Lower leg skin (tissue), 4 donors: ENCODE data around the gene NOTCH1. TPM values are rescaled to one million over a fixed set of nuclear protein-coding genes. Genes with fewer than 3 reads are reported as not detected.

Experiments used
- DNase-seq, 2 donors: peaks; one replicate each; pipeline ENCODE4 v3.0.0-alpha.2; 2019; ENCODE audit warnings: low spot score in 2 of 2
- H3K4me3 ChIP-seq: fragments of 200-600 bp; sonication (generic); 2 replicates; pipeline ENCODE4 v1.5.1; 2017; ENCODE audit warnings: mild to moderate bottlenecking, low read depth; ENCODE audit not compliant: poor library complexity, severe bottlenecking
- POLR2A ChIP-seq, 2 donors: fragments of 450-650 bp; IDR thresholded peaks; one replicate each; pipeline ENCODE4 v1.6.1; 2016 to 2017; ENCODE audit warnings: antibody characterized with exemption in 2 of 2, mild to moderate bottlenecking in 1 of 2, moderate library complexity in 1 of 2
- WGBS, 2 donors: methylation state at CpG; one replicate each; pipeline ENCODE4 v1.1.5; 2018; 5-methylcytosine and 5-hydroxymethylcytosine counted together
- intact Hi-C: fragments of 100-400 bp; cut with DNase I; formaldehyde crosslinking; loops from one replicate; pipeline ENCODE4 v1.15.0; 2023; ENCODE audit warnings: low total_unique reads
- total RNA-seq, 4 donors: library from RNA; depleted of rRNA; stranded (reverse); fragments of >200 nt; gene quantifications; one replicate each; pipeline ENCODE4 v1.1.0, GENCODE V29; 2016
- TF ChIP-seq, protein P1 (sequence below), 3 donors: fragments of 450-650 bp; IDR thresholded peaks; one replicate each; pipeline ENCODE4 v1.5.1; 2016; ENCODE audit warnings: antibody characterized with exemption in 3 of 3, mild to moderate bottlenecking in 3 of 3, moderate library complexity in 2 of 3

Gene NOTCH1
- total RNA-seq, 4 donors from 2014 or later: 79.7 to 95.3 (median 82.8) TPM

DNA sequence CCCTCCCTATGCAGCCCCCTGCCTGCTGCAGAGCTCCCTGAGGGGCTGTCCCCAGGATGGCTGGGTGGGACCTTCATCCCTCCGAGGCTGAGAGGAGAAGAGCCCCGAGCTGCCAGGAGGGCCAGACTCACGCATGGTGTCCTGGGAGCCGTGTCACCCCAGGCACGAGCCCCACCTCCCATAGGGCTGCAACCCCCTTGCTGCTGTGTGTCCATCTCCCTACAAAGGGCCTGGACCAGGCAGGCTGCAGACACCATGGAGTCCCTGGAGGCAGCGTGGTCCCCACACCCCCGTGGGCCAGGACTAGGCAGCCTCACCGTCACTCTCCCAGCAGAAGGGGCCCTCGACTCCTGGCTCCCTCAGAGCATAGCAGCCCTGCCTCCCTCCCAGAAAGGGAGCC is 51.8 kb downstream of the NOTCH1 start:
- WGBS, 2 donors: 68 to 70% methylated on average over 4 to 9 of the region's 9 CpGs
- H3K4me3 ChIP-seq: no peak overlapping the region

GRCh38 chr9:136493567-136493971 is 52.3 kb downstream of the NOTCH1 start:
- no peak for DNase-seq
- H3K4me3 ChIP-seq: no peak overlapping the region
- 85 to 88% methylated on average over 8 of the region's 8 CpGs for WGBS, 2 donors
- no peak for TF ChIP-seq POLR2A (IDR thresholded peaks at IDR 0.05)
- TF ChIP-seq, protein P1, sequence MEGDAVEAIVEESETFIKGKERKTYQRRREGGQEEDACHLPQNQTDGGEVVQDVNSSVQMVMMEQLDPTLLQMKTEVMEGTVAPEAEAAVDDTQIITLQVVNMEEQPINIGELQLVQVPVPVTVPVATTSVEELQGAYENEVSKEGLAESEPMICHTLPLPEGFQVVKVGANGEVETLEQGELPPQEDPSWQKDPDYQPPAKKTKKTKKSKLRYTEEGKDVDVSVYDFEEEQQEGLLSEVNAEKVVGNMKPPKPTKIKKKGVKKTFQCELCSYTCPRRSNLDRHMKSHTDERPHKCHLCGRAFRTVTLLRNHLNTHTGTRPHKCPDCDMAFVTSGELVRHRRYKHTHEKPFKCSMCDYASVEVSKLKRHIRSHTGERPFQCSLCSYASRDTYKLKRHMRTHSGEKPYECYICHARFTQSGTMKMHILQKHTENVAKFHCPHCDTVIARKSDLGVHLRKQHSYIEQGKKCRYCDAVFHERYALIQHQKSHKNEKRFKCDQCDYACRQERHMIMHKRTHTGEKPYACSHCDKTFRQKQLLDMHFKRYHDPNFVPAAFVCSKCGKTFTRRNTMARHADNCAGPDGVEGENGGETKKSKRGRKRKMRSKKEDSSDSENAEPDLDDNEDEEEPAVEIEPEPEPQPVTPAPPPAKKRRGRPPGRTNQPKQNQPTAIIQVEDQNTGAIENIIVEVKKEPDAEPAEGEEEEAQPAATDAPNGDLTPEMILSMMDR (IDR thresholded peaks at IDR 0.05): no peak
- intact Hi-C loops: no loop called here

More for the DNA sequence above, 51.8 kb downstream of the NOTCH1 start:
- intact Hi-C loops: no loop called here
- TF ChIP-seq POLR2A (IDR thresholded peaks at IDR 0.05): no peak
- TF ChIP-seq, protein P1 (IDR thresholded peaks at IDR 0.05): no peak
- no peak for DNase-seq

GRCh38 chr9:136492978-136493522 is 52.8 kb downstream of the NOTCH1 start:
- no peak for TF ChIP-seq POLR2A (IDR thresholded peaks at IDR 0.05)
- TF ChIP-seq, protein P1 (IDR thresholded peaks at IDR 0.05): no peak
- WGBS, 2 donors: 76 to 79% methylated on average over 22 to 26 of the region's 26 CpGs
- no peak for DNase-seq
- intact Hi-C loops: no loop called here
- H3K4me3 ChIP-seq: no peak overlapping the region

DNA sequence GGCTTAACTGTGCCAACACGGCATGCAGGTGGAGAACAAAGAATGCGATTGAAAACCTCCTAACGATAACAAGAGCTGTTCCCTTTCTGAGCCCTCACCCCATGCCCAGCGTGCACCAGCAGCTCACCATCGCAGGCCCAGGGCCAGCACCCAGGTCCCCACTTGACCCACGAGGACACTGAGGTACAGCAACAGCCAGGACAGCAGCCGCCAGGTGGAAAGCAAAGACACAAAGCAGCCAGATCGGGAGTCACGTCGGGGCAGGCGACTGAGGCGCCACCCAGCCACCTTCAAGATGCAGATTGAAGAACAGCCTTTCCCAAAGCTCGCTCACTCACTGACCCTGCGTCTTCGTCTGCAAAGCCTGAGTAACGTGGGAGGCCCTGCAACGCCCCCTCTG is 56.1 kb downstream of the NOTCH1 start:
- TF ChIP-seq, protein P1 (IDR thresholded peaks at IDR 0.05): no peak
- TF ChIP-seq POLR2A (IDR thresholded peaks at IDR 0.05): no peak
- intact Hi-C loops: no loop called here
- no peak for DNase-seq
- H3K4me3 ChIP-seq: no peak overlapping the region
- 67 to 68% methylated on average over 17 of the region's 17 CpGs for WGBS, 2 donors

- TF ChIP-seq, protein P1 (IDR thresholded peaks at IDR 0.05): peak in 2 of 3 donors; percentile 96 to 97
- no peak for TF ChIP-seq POLR2A (IDR thresholded peaks at IDR 0.05)
- intact Hi-C loops: no loop called here
- WGBS, 2 donors: 17 to 18% methylated on average over 19 to 22 of the region's 22 CpGs
- no peak overlapping the region for H3K4me3 ChIP-seq
- peak; percentile 65 to 94 for DNase-seq
Measured at GRCh38 chr9:136488247-136489214, 57.3 kb downstream of the NOTCH1 start.
